ENCODE results near the gene TNIK. TPM values are rescaled to one million over a fixed set of nuclear protein-coding genes. Genes with fewer than 3 reads are reported as not detected.
A peak's percentile ranks its signal among the peaks of the same experiment; 100 is the strongest.

Gene TNIK
- total and polyA plus RNA-seq, 10 of the 15 experiments (the other 5 are each of a cell fraction or from before 2014, with no cell fraction given) = 13.9 to 74.3 (median 48.2) TPM

DNA sequence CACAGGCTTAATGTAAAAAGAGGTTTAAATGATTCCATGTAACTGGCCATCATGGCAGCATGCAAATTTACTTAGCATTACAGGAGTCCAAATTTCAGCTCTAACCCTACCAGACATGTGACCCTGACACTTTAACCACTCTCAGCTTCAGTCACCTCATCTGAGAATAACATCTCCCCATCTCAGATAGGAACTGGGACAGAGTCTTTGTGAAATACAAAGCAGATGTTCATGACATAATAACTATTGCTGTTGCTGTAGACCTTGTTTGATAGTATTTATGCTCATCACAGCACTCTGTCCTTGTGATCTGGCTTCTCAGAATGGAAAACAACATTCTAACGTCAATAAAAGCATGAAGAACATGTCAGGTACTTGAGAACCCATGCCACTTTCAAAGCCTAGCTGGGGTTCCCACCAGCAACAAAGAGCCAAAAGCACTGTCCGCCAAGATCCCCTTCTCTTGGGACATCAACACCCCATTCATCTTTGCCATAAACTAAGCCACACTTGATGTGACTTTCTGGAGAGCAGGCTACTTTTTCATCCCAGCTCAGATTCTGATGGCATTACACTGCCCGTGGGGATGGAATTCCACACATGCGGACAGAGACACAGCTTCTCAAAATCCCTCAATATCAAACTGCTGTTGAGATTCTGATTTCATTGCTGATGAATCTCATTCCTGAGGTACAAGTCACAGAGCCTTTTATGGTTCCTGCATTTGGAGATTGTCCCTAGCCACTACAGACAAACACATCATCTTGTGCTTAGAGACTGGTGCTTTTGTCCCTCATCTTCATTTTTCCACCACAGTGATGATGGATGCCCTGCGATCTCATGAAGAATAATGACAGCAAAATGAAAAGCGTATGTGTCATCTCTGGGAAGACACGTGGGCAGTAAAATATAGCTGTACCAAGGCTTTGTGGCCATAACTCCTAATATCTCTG, 202.7 kb downstream of the TNIK start (continued):
- TF ChIP-seq GATAD2B (conservative IDR thresholded peaks at IDR 0.05; ENCODE audit: low read depth) (no peak), FOXK2 (IDR thresholded peaks at IDR 0.05) (no peak), CHD2 (IDR thresholded peaks at IDR 0.05; ENCODE audit: borderline replicate concordance, low read depth, low read length) (peak; percentile 41; the same call in 1 of the 2 replicates), TCF7 (IDR thresholded peaks at IDR 0.05; ENCODE audit: borderline replicate concordance) (peak; percentile 19; the same call in 1 of the 2 replicates), ZNF24 (IDR thresholded peaks at IDR 0.05) (no peak), SP1 (IDR thresholded peaks at IDR 0.05; ENCODE audit: low read depth, low read length) (no peak), MYC (IDR thresholded peaks at IDR 0.05; ENCODE audit: insufficient read depth, insufficient read length, insufficient replicate concordance, low read length, severe bottlenecking) (no peak), NFYB (IDR thresholded peaks at IDR 0.05; ENCODE audit: insufficient read depth, low read depth, low read length) (no peak), RELA (IDR thresholded peaks at IDR 0.05; ENCODE audit: borderline replicate concordance, partially characterized antibody) (no peak), DPF2 (IDR thresholded peaks at IDR 0.05) (no peak), JUNB (IDR thresholded peaks at IDR 0.05) (peak; percentile 62), MXI1 (IDR thresholded peaks at IDR 0.05; ENCODE audit: low read depth, low read length) (no peak), SUZ12 (IDR thresholded peaks at IDR 0.05; ENCODE audit: unreplicated experiment) (no peak)
- TF ChIP-seq, protein P1, sequence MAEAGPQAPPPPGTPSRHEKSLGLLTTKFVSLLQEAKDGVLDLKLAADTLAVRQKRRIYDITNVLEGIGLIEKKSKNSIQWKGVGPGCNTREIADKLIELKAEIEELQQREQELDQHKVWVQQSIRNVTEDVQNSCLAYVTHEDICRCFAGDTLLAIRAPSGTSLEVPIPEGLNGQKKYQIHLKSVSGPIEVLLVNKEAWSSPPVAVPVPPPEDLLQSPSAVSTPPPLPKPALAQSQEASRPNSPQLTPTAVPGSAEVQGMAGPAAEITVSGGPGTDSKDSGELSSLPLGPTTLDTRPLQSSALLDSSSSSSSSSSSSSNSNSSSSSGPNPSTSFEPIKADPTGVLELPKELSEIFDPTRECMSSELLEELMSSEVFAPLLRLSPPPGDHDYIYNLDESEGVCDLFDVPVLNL (IDR thresholded peaks at IDR 0.05; ENCODE audit: low read depth, low read length) = no peak
- TF ChIP-seq, protein P2, sequence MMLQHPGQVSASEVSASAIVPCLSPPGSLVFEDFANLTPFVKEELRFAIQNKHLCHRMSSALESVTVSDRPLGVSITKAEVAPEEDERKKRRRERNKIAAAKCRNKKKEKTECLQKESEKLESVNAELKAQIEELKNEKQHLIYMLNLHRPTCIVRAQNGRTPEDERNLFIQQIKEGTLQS (IDR thresholded peaks at IDR 0.05; ENCODE audit: borderline replicate concordance, extremely low read depth, low read depth, low read length) = no peak
- TF ChIP-seq, protein P3, sequence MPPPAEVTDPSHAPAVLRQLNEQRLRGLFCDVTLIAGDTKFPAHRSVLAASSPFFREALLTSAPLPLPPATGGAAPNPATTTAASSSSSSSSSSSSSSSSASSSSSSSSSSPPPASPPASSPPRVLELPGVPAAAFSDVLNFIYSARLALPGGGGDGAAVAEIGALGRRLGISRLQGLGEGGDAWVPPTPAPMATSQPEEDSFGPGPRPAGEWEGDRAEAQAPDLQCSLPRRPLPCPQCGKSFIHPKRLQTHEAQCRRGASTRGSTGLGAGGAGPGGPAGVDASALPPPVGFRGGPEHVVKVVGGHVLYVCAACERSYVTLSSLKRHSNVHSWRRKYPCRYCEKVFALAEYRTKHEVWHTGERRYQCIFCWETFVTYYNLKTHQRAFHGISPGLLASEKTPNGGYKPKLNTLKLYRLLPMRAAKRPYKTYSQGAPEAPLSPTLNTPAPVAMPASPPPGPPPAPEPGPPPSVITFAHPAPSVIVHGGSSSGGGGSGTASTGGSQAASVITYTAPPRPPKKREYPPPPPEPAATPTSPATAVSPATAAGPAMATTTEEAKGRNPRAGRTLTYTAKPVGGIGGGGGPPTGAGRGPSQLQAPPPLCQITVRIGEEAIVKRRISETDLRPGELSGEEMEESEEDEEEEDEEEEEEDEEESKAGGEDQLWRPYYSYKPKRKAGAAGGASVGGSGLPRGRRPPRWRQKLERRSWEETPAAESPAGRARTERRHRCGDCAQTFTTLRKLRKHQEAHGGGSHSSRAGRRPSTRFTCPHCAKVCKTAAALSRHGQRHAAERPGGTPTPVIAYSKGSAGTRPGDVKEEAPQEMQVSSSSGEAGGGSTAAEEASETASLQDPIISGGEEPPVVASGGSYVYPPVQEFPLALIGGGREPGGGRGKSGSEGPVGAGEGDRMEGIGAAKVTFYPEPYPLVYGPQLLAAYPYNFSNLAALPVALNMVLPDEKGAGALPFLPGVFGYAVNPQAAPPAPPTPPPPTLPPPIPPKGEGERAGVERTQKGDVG (CRISPR knock-in tag; IDR thresholded peaks at IDR 0.05) = no peak
- TF ChIP-seq, protein P4, sequence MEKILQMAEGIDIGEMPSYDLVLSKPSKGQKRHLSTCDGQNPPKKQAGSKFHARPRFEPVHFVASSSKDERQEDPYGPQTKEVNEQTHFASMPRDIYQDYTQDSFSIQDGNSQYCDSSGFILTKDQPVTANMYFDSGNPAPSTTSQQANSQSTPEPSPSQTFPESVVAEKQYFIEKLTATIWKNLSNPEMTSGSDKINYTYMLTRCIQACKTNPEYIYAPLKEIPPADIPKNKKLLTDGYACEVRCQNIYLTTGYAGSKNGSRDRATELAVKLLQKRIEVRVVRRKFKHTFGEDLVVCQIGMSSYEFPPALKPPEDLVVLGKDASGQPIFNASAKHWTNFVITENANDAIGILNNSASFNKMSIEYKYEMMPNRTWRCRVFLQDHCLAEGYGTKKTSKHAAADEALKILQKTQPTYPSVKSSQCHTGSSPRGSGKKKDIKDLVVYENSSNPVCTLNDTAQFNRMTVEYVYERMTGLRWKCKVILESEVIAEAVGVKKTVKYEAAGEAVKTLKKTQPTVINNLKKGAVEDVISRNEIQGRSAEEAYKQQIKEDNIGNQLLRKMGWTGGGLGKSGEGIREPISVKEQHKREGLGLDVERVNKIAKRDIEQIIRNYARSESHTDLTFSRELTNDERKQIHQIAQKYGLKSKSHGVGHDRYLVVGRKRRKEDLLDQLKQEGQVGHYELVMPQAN (conservative IDR thresholded peaks at IDR 0.05) = no peak
- TF ChIP-seq, protein P5, sequence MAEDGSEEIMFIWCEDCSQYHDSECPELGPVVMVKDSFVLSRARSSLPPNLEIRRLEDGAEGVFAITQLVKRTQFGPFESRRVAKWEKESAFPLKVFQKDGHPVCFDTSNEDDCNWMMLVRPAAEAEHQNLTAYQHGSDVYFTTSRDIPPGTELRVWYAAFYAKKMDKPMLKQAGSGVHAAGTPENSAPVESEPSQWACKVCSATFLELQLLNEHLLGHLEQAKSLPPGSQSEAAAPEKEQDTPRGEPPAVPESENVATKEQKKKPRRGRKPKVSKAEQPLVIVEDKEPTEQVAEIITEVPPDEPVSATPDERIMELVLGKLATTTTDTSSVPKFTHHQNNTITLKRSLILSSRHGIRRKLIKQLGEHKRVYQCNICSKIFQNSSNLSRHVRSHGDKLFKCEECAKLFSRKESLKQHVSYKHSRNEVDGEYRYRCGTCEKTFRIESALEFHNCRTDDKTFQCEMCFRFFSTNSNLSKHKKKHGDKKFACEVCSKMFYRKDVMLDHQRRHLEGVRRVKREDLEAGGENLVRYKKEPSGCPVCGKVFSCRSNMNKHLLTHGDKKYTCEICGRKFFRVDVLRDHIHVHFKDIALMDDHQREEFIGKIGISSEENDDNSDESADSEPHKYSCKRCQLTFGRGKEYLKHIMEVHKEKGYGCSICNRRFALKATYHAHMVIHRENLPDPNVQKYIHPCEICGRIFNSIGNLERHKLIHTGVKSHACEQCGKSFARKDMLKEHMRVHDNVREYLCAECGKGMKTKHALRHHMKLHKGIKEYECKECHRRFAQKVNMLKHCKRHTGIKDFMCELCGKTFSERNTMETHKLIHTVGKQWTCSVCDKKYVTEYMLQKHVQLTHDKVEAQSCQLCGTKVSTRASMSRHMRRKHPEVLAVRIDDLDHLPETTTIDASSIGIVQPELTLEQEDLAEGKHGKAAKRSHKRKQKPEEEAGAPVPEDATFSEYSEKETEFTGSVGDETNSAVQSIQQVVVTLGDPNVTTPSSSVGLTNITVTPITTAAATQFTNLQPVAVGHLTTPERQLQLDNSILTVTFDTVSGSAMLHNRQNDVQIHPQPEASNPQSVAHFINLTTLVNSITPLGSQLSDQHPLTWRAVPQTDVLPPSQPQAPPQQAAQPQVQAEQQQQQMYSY (CRISPR knock-in tag; IDR thresholded peaks at IDR 0.05) = no peak

Data from GM12878 (cell line).